GM19239 (cell line): ENCODE results near the gene GUCA1A.
A peak's percentile ranks its signal among the peaks of the same experiment; 100 is the strongest.

Experiments used
- DNase-seq: peaks from one replicate; pipeline ENCODE4 v3.0.0; 2011; ENCODE audit warnings: low spot score; ENCODE audit not compliant: insufficient read length
- FAIRE-seq: peaks from 2 replicates; lab custom pipeline; 2011; peaks lifted over from hg19 to GRCh38; lab: Jason Lieb, UNC

The GUCA1A gene

DNA sequence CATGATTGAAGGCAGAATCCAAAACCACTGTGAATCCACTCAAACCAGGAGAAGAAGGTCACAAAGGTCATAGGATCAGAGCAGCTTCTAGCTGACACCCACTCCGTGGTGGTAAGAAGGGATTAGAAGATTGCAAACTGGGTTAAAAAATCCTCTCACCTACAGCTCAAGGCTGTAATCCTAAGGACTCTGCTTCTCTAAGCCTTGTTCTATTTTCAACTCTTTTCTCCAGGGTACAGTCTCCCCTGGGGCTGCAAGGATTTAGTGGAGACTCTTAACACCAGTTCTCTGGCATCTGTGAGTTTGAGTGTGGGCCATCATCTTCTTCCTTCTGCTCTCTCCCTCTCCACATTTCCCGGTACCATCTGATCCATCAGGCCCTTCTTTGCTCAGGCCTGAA lies at the start of gene GUCA1A:
Gene GUCA1A (plus strand): TSS at position 264 of the 400 bp plus-strand sequence. CDS start 250 bp downstream, outside the sequence.
- no peak for DNase-seq
- FAIRE-seq: no peak

- DNase-seq (no peak), FAIRE-seq (no peak)
Observed at GRCh38 chr6:42123379-42124103, 49.6 kb upstream of the GUCA1A start.

- DNase-seq: no peak
- FAIRE-seq: no peak
Observed at GRCh38 chr6:42124223-42124836, 48.8 kb upstream of the GUCA1A start.

GRCh38 chr6:42125231-42125630 lies 47.9 kb upstream of the GUCA1A start:
- DNase-seq (no peak), FAIRE-seq (no peak)

DNA sequence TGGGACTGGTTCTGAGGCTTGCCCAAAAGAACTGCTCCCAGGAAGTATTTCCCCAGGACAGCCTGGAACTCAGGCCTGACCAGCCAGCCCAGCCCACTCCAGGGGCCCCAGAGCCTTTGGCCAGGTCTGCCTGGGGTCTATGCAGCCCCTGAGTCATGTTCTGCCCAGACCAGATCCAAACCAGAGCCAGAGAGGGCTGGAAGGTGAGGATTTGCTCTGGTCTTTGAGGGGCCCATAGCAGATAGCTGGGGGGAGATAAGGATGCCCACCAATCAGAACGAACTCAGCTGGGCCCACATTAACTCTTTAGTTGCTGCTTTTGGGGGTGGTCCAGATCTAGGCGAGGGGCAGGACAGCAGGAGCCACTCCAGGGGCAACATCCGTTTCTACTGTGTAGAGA lies 47.5 kb upstream of the GUCA1A start:
- FAIRE-seq (no peak), DNase-seq (no peak)

DNA sequence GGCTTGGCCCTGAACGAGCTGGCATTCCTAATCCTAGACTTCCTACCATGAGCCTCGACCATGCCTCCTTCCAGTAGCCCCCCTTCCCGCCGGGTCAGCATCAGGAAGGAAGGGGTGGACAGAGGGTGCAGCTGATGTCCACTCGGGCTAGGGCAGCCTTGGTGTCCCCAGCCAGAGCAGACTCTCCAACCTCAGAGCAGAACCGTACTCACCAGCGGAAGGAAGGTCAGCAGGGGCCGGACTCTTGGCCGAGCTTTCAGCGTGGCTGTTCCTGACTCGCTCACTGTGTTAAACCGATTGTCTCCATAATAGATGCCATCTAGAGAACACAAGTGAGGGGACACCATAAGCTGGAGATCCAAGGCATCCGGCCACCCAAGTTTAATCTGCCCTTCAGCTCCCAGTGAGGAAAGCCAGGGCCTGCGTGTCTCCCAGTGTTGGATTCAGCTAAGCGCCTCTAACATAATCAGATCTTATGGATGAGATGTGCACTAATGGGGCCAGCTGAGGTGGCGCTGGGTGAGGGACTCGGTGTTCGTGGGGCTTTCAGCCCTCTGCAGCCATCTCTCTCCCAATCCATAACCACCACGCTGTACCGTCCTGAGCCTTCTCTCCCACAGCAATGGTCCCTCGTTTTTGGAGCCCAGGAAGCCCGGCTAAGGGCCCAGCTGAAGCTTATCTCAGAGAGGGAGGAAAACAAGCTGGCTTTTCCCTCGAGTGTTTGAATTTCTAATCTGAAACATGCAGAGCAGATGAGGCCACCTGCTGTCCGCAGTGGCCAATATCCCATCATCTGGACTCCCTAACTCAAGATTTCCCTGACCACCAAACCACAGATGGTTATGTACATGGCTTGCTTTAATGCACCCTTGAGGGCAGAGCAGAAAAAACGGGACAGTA lies 44.5 kb upstream of the GUCA1A start:
- DNase-seq: no peak
- FAIRE-seq: no peak

- FAIRE-seq: no peak
- no peak for DNase-seq
Observed at GRCh38 chr6:42129360-42129676, 43.8 kb upstream of the GUCA1A start.

GRCh38 chr6:42131531-42131930 lies 41.6 kb upstream of the GUCA1A start:
- no peak for FAIRE-seq
- no peak for DNase-seq

DNA sequence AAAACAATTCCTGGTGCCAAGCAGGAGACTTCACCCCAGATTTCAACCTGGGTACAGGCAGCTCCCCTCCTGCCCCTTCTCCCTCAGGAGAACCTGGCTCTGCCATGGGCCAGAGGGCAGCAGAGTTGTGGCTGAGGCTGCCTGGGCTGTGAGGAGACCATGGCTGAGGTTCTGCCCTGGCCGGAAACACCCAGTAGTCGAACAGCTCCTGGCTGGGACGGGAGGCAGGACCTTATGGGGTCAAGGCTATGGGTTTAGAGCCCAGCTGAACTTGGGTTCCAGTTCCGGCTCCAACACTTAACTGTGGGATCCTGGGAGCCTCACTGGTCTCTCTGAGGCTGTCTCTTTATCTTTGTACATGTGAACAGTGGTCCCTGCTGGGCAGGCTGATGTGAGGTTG lies 39.2 kb upstream of the GUCA1A start:
- DNase-seq (no peak), FAIRE-seq (no peak)

DNA sequence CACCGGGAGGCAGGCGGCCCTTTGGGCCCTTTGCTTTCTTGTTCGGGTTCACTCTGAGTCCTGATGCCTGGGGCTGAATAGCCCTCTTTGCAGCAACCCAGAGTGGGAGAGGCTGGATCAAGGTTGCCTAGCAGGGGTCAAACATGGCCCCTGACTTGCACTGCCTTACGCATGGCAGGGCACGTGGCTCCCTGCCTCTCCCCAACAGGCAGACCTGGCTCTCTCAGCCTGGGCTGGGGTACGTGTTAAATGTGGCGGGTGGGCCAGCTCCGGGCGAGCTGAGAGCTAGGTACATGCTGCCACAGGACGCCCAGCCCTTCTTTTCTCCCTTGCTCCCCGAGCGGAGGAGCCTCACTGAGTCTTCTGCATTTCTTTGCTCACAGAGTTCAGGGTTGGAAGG lies 38.0 kb upstream of the GUCA1A start:
- FAIRE-seq: no peak
- no peak for DNase-seq

DNA sequence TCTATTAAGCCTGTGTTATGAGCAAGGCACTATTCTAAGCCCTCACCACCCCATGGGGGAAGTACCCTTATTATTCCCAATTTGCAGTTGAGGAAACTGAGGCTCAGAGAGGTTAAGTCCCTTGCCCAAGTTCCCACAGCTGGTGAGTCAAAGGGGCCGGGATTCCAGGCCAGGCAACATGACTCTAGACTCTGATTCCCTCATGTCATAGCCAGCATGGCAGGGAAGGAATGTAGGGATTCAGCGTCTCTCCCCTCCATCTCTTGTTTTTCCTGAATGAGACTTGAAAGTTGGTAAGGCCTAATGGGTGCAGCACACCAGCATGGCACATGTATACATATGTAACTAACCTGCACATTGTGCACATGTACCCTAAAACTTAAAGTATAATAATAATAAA lies 37.4 kb upstream of the GUCA1A start:
- FAIRE-seq (no peak), DNase-seq (no peak)

- DNase-seq (peak; percentile 52), FAIRE-seq (no peak)
Observed at GRCh38 chr6:42136508-42137193, 36.5 kb upstream of the GUCA1A start.

- FAIRE-seq: no peak
- no peak for DNase-seq
Observed at GRCh38 chr6:42137194-42137753, 35.9 kb upstream of the GUCA1A start.

DNA sequence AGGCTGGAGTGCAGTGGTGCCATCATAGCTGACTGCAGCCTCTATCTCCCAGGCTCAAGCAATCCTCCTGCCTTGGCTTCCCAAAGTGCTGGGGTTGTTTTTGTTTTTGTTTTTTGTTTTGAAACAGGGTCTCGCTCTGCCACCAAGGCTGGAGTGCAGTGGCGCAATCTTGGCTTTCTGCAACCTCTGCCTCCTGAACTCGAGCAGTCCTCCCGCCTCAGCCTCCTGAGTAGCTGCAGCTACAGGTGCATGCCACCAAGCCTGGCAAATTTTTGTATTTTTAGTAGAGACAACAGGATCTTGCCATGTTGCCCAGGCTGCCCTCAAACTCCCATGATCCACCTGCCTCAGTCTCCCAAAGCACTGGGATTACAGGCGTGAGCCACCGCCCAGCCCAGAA lies 35.0 kb upstream of the GUCA1A start:
- FAIRE-seq: no peak

DNA sequence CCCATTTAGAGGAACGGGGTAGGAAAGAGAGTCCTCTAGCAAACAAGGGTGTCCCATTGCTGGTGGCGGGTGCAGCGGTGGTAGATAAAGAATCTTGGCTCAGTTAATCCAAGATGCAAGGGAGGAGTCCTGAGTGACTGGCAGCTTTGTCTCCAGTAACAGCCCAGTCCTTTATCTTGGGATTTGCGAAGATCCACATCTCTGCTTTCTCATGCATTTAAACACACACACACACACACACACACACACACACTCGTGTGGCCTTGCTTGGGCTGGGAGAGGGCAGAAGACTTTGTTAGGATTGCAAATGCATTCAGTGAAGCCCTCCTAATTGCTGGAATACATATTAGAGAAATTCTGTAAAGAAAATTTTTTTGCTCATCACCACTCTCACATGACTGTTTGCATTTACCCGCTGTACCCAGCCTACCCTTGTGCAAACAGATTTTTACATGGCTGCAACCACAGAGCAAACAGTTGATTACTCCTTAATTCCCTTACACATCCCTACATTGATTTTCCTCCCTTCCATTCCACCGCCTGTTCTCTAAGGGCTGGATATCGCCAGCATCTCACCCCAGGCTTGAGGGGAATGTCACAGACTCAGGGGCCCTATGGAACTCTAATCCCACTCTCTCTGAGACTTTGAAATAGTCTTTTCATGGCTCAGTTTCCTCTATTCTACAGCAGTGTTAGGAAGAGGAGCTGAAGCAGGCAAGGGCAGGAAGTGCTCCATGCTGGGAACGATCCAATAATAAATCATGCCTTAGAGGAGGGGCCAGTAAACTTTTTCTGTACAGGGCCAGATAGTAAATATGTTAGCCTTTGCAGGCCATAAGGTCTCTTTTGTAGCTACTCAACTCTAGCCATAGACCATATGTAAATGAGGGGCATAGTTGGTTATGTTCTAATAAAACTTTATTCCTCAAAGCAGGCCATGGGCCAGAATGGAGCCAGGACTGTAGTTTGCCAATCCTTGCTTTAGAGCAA lies 34.2 kb upstream of the GUCA1A start:
- no peak for FAIRE-seq
- DNase-seq: no peak

More for the DNA sequence above, 35.0 kb upstream of the GUCA1A start:
- no peak for DNase-seq

- FAIRE-seq (no peak), DNase-seq (no peak)
Observed at GRCh38 chr6:42140032-42140431, 33.1 kb upstream of the GUCA1A start.

DNA sequence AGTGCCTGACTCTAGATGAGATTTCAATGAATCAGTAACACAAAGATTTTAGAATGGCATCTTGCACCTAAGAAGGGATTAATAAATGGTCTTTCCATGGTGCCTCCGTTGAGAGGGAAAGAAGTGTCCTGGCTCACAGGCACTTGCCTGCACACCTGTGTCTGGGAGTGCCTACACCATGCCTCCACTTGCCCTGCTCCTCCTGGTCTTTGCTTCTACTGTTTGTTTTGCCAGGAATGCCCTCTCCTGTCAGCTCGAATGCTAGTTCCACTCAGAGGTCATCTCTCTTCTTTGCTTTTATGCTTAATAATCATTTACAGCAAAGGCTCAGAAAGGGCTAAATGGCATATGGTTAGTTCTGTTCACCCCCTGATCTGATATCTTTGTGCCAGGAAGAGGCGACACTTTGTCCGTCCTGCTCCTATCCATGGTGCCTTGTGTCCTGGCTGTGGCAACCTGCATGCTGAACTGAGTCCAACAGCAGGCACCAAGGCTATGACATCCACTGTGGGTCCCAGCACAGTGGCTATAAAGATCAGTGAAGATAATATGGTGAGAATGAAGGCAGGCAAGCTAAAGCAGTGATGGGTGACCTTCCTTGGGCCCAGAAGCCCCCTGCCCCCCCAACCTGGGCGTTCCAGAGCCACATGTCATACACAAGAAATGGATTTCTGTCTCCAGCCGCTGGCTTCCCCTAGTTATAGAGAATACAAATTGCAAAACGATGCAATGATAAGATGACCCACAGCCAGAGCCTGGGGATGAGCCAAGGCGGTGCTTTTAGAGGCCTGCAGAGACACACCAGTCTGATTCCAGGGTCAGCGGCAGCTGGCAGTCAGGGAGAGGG lies 32.2 kb upstream of the GUCA1A start:
- no peak for FAIRE-seq
- DNase-seq: no peak

GRCh38 chr6:42141603-42142117 lies 31.5 kb upstream of the GUCA1A start:
- FAIRE-seq (no peak), DNase-seq (no peak)
